Measurements from ENCODE around the gene CDC26. TPM values are rescaled to one million over a fixed set of nuclear protein-coding genes. Genes with fewer than 3 reads are reported as not detected.

Gene CDC26
- 42.4 to 59.7 TPM (median 46.0 TPM) in 5 replicates for total RNA-seq (2022; extraction: Qiagen RNA extraction)

GRCh38 chr9:113275157-113276131 is at the start of gene CDC26, which contains the start of gene PRPF4:
Gene CDC26 (minus strand): TSS chr9:113275572. CDS start chr9:113272507, 3,065 bp downstream.
Gene PRPF4 (plus strand): TSS chr9:113275658. CDS start chr9:113275744, 86 bp downstream.

GRCh38 chr9:113302792-113303418 is 27.5 kb upstream of the CDC26 start, which contains the start of gene RNF183:
Gene RNF183 (minus strand): TSS chr9:113303376. CDS start chr9:113298184, 5,192 bp downstream.

GRCh38 chr9:113221003-113221799 is 54.2 kb downstream of the CDC26 start, which contains the start of the genes FKBP15 and SLC31A1:
Gene FKBP15 (minus strand): TSS chr9:113221277. CDS start chr9:113221243, 34 bp downstream.
Gene SLC31A1 (plus strand): TSS chr9:113221544. CDS start chr9:113256149, 34,605 bp downstream.

Other genes starting within 250 kb of the CDC26 start
- gene ZFP37, start 218.8 kb downstream of the CDC26 start, total RNA-seq (2022; extraction: Qiagen RNA extraction) = 1.3 to 2.5 TPM (median 1.9 TPM) in 5 replicates
- gene SLC31A2, start 124.6 kb downstream of the CDC26 start, total RNA-seq (2022; extraction: Qiagen RNA extraction) = 6.9 to 8.1 TPM (median 7.6 TPM) in 5 replicates
- 16.4 to 17.7 TPM (median 16.5 TPM) in 5 replicates for gene FKBP15, start 54.3 kb downstream of the CDC26 start, total RNA-seq (2022; extraction: Qiagen RNA extraction)
- gene SLC31A1, start 54.0 kb downstream of the CDC26 start, total RNA-seq (2022; extraction: Qiagen RNA extraction) = 17.3 to 23.9 TPM (median 19.4 TPM) in 5 replicates
- gene PRPF4, start 86 bp upstream of the CDC26 start, total RNA-seq (2022; extraction: Qiagen RNA extraction) = 52.5 to 69.6 TPM (median 55.1 TPM) in 5 replicates
- gene RNF183, start 27.8 kb upstream of the CDC26 start, total RNA-seq (2022; extraction: Qiagen RNA extraction) = not detected in 5 replicates
- gene WDR31, start 64.7 kb upstream of the CDC26 start, total RNA-seq (2022; extraction: Qiagen RNA extraction) = 0.90 to 1.5 TPM (median 1.1 TPM) in 5 replicates
- 0.06 to 0.12 TPM in 2 of 5 replicates, not detected in the others for gene BSPRY, start 74.0 kb upstream of the CDC26 start, total RNA-seq (2022; extraction: Qiagen RNA extraction)
- gene HDHD3, start 101.4 kb upstream of the CDC26 start, total RNA-seq (2022; extraction: Qiagen RNA extraction) = 17.7 to 25.5 TPM (median 23.0 TPM) in 5 replicates
- gene ALAD, start 125.7 kb upstream of the CDC26 start, total RNA-seq (2022; extraction: Qiagen RNA extraction) = 12.8 to 17.9 TPM (median 14.5 TPM) in 5 replicates
- 103 to 118 TPM (median 110 TPM) in 5 replicates for gene POLE3, start 135.1 kb upstream of the CDC26 start, total RNA-seq (2022; extraction: Qiagen RNA extraction)
- gene C9orf43, start 135.2 kb upstream of the CDC26 start, total RNA-seq (2022; extraction: Qiagen RNA extraction) = 0.38 to 0.71 TPM (median 0.56 TPM) in 5 replicates
- 16.4 to 19.5 TPM (median 17.1 TPM) in 5 replicates for gene RGS3, start 188.2 kb upstream of the CDC26 start, total RNA-seq (2022; extraction: Qiagen RNA extraction)

All from A549 treated with Hydrocortisone at 1 μM for 4 hours (cell line).